CD4-positive, alpha-beta T cell treated with Interleukin-4 for 1 hour (primary cell): ENCODE measurements around the gene SSR2.
"Not testable (repeated sequence)": the region's sequence is repeated elsewhere in the genome, so short reads cannot be mapped to it uniquely, and the experiment has no call there.

Source experiments
- DNase-seq, 2 donors: peaks; one replicate each; pipeline ENCODE4 v3.0.0-alpha.2; 2020 to 2022

The SSR2 gene

DNA sequence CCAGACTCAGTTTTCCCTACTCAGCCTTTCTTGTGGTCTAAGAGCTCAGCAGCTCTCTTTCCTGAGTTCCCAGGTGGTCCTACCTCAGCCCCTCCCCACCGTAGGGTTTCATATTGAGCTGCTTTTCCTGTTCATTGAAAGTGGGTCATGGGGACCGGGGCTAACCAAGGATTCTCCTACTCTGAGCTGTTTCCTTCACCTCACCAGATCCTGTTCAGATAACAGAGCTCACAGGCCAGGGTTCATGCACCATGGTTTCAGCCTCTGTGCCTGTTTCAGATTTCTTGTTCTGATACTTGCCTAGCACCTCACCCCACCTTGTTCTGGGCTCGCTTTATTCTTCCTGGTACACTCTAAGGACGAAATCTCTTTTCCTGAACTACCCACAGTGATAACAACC, 24.3 kb upstream of the SSR2 start:
- DNase-seq, result no peak

DNA sequence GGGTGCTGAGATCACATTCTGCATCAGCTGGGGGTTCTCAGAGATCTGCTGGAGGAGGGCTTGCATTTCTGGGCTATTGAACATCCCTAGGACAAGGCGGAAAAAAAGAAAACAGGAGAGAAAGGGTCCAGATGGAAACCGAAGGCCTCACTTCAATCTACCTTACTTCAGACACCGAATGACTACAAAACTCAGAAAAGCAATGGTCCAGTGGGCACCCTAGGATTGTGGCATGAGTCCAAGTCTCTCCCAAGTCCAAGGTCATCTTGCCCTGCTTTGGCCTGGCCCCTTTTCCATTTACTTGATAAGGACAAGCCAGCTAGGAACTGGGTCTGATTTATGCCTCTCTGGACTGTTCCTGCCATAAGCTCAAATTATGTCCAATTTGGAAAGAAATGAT, 22.1 kb upstream of the SSR2 start:
- no peak for DNase-seq

DNA sequence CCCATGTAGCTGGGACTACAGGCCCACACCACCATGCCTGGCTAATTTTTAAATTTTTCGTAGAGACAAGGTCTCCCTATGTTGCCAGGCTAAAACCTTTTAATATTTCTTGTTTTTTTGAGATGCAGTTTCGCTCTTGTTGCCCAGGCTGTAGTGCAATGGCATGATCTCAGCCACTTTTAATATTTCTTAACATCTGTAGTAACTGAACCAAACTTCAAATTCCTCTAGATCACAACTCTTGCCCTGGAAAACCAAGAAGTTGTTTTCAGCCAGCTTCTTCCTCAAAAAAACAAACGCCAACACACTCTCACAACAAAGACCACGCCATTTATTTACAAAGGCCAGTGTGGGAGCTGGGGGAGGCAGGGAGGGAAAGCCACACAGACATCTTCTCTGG, 14.2 kb upstream of the SSR2 start:
- DNase-seq, result not testable (repeated sequence)

DNA sequence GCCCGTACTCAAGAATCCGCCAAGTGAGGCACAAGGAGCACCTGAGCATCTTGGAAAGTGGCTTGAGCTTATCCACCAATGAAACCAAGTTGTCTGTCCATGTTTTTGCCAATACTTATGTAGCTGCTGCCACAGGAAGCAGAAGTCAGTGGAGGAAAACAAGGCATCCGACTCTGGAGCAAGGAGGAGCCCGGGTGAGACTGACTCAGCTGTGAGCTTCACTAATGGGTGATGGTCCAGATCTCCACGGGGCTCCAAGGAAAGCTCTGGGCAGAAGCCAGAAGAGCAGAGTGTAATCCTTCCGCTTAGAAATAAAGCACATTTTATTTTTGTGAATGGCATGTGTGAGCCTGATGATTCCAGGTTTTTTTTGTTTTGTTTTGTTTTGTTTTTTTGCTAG, 12.3 kb upstream of the SSR2 start:
- no peak for DNase-seq

DNA sequence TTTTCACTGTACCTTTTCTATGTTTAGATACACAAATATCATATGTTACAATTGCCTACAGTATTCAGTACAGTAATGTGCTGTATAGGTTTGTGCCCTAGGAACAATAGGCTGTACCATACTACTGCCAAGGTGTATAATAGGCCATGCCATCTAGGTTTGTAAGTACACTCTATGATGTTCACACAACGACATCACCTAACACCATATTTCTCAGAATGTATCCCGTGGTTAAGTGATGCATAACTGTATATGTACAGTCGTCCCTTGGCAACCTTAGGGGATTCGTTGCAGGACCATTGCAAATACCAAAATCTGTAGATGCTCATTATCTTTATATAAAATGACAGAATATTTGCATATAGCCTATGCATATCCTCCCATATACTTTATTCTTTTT, 5.8 kb upstream of the SSR2 start:
- DNase-seq, result no peak

DNA sequence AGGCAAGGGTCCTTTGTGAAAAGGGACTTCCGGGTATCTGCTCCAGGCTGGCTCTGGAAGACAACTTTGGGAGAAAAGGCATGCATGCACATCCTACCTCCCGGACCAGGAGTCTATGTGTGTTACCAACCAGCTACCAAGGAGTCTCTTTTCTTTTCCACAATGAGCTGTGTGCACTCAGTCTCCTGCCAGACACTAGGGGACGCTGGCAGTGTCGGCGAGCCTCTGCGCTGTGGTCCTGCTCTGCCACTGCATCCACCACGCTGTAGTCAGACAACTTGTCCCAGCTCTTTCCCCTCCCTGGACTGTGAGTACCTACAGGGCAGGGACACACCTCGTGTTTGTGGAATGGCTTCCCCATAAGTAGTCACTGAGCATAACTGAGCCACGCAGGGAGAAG, 5.1 kb upstream of the SSR2 start:
- DNase-seq, result peak; percentile 24 to 33

DNA sequence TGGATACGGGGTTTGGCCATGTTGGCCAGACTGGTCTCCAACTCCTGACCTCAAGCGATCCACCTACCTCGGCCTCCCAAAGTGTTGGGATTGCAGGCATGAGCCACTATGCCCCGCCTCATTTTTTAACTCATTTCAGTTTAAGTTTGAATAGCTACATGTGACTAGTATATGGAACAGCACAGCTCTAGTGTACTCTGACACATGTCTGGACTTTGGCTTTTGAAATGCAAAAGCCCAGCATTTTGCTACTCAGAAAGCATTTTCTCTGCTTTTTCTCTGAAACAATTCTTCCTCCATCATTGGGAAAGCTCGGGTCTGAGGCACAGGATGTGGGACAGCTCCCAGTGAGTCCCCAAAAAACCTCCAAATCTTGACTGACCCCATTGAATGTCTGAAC, 4.0 kb upstream of the SSR2 start:
- no peak for DNase-seq

DNA sequence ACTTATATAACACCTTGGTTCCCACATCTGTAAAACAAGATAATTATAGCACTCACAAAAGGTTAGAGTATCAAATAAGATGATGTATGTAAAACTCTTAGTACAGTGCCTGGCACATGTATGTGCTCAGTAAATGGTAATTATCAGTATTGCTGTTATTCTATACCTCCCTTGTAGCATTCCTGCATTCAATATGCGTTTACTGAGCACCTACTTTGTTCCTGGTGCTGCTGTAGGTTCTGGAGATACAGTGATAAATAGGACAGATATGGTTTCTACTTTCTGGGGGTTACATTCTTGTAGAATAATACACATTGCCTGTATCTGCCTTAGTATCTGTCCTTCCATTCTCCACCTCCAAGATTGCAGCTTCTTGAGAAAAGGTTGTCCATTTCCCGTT, 1.2 kb upstream of the SSR2 start:
- no peak for DNase-seq

DNA sequence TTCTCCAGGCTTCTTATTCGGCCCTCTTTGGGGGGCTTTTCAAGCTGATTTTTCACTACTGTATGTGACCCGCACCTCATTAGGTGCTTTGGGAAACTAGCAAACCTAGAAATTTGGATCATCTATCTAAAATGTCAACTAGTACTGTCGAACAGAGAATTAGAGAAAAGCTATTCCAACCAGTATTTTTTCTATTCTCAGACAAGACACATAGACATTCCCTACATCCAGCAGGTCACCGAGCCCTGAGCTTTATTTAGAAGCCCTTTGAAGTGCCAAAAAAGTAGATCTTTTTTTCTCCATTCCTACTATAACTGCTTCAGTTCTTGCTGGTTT, 310 bp upstream of the SSR2 start:
- DNase-seq, result no peak

DNA sequence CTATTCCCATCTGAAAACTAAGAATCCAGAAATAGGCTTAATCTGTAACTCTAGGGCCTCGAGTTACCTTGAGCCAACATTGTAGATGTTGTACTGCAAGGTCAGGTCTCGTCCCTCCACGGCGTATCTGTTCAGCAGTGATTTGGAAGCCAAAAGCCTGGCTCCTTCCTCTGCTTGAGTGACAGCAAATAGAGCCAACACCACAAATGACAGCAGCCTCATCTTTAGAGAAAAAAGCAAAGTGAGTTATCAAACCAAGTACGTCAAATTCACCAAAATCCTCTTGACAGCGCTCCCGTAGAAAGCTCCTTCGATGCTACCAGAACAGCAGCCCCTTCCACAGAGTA, 832 bp downstream of the SSR2 start:
- no peak for DNase-seq

DNA sequence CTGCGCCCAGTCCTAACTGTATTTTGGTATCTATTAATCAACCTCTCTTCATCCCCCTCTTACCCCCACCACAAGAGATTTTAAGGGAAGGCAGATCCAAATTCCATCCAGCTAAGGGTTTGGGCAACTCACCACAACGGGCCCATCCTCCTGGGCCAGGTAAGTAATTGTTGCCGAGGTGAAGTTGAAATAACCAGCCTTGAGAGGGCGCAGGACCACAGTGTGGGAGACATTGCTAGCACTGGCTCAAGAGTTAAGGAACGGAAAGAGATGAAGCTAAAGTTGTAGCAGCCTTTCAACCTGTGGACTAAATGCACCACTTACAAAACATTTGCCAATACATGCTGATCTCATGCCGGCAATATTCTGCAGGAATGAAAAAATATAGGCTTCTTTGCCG, 5.9 kb downstream of the SSR2 start:
- no peak for DNase-seq

DNA sequence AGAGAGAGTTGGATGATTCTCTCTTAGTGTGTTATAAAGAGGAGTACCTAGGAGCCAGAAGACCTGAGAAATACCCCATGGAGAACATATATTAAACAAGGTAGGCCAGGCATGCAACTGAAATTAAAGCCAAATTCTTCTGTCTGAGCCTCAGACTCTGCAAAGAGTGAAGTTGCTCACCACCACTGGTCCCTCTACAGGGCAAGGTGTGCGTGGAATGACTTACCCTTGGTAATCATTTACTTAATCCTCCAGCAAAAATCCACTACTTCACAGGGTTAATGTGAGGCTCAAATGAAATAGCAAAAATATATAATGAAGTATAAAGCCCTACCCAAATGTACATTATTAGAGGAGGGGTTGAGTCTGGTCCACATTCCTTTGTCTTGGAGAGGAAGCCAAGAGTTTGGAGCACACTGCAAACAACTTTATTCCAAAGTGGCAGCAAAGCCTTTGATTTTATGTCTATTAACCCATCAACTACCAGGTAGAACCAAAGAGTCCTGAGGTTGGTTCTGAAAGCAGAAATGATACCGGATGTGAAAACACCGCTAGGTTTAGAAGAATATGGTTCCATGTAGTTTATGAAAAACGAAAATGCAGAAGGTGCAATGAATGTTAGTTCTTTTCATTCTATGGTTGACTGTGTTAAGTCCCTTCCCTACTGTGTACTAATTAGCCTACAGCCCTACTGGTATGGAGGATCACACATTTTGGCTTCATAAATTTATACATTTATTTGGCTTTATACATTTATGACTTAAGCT, 8.5 kb downstream of the SSR2 start:
- no peak for DNase-seq

DNA sequence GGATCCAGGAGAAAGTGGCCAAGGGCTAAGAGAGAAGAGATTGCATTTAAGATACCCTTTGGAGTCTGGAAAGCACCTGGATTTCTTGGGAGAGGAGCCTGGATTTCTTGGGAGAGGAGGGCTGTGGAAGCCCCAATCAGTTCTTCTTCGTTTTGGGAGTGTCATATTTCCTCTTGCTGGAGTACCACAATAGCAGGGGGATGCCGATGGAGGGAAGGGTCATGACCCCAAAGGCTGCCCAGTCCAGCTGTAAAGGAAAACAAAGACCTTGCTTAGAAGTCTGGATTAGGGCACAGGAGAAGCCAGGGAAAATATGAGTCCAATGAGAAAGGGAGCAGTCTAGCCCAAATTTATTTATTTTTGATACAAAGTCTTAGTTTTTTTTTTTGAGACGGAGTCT, 11.3 kb downstream of the SSR2 start:
- DNase-seq, result no peak

DNA sequence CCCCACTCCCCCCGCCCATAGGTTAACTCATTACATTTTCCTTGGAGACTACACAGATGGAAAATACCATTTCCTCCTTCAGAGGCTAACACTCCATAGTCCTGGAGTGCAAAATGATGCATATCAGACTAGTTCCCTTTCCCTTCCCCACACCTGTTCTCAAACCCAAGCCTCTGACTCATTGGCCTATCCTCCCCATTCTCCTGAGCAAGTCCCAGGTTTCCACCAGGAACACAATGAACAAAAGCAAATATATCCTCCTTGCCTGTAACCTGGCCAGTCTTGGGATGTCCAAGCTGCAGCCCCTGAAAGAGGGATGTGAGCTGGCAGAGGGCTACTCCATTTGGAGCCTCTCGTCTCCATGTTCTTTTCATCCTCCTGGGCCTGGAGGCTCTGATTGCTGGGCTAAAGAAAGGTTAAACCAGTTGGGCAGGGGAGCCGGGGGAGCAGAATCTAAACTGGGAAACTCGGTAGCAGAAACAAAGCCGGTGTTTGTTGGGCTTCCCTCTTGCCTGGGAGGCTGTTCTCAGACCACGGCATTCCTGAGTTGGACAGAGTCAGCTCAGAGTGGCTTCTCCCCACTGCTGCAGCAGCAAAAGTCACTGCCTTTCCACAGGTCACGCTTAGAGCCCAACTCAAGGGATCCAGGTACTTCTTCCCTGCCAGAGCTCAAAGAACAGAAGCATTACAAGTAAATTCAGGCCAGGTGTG, 13.9 kb downstream of the SSR2 start:
- DNase-seq, result no peak

DNA sequence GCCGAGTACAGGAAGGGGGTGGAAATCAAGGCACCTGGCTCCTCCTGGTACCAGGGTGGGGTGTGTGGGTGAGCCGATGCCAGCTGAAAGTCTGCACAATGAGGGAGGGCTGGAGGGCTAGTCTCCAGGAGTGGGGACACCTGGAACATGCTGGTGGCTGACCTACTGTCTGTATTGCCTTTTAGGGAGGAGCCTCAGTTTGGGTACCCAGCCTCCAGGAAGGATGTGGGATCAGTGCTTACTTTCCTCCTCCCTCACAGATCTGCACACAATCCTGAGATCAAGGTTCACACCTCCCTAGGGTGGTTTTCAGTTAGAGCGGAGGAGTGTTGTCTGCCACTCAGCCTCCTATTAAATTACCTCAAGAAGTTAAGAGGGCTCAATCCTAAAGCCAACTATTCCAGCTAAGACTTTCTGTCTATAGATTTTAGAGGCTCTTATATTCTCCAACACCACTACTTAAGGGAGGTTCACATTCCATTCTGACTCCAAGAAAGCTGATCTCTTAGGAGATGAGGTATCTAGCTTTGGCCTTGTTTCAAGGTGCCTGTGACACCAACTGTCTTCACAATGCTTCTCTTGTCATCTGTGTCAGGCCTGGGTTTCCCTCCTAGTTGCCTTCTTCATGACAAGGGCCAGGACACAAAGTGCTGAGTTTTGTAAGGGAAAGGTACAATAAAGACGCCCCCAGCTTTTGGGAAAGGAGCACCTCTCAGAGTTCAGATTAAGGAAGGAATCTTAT, 15.7 kb downstream of the SSR2 start:
- DNase-seq, result peak; percentile 16 to 58

DNA sequence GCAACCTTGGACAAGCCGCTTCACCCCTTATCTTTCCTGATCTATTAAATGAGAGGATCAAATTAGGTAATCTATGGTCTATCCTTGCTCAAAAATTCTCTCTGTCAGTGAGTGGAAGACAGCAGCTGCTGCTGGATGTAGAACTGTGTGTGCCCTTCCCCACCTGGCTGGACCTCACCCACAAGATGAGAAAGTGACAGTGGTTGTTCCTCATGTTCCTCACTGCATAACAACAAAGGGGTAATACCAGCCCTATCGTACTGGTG, 16.9 kb downstream of the SSR2 start:
- DNase-seq, result no peak

DNA sequence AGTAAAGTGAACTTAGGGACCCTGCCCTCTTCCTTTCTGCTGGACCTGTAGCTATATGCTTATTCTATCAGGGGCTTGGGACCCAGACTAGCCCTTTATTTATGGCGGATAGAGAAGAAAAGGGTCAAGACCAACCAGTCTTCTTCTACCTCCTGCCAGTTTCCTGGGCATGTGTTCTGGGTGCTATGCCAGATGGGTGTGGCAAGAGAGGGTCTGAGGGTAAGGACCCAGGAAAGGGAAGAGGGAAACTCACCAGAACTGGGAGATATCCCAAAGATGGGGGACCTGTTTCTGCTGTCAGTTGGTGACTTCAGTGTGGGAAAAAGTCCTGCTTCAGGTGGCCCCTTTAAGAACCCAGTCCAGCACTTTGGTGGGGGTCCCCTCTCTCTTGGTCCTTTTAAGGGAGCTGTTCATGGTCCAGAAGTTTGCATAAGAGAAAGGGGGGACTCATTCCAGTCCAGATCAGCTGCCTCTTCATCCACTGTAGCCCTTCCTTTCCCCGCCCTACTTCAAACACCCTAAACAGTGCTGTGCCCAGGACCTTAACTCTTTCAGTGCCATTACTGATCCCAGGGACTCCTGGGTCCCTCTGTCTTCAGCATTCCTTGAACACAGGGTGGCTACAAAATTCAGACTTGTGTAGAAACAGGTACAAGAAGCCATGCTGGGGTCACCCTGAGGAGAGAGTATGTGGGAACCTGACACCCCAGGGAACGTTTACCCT, 18.4 kb downstream of the SSR2 start:
- no peak for DNase-seq

DNA sequence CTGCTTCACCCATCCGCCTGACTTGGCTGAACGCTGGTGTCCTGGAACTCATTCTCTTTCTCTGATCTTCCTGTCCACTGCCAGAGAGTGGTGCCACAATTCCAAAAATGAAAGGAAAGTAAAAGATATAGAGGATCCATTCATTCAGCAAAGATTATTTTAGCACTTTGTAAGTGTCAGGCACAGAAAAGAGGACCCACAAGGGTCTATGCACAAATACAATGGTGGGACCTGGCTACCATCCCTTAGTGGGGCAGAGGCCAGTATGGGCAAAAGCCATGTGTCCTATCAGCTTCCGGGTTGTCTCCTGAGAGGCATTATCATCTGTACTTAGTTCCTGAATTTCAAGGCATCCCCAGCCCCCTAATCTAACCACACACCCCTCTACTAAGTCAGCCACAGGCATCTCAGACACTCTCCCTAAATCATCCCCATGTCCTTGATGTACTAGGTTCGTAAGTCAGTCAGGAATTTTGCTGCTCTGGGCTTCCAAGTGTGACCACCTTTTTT, 19.0 kb downstream of the SSR2 start:
- DNase-seq, result no peak

DNA sequence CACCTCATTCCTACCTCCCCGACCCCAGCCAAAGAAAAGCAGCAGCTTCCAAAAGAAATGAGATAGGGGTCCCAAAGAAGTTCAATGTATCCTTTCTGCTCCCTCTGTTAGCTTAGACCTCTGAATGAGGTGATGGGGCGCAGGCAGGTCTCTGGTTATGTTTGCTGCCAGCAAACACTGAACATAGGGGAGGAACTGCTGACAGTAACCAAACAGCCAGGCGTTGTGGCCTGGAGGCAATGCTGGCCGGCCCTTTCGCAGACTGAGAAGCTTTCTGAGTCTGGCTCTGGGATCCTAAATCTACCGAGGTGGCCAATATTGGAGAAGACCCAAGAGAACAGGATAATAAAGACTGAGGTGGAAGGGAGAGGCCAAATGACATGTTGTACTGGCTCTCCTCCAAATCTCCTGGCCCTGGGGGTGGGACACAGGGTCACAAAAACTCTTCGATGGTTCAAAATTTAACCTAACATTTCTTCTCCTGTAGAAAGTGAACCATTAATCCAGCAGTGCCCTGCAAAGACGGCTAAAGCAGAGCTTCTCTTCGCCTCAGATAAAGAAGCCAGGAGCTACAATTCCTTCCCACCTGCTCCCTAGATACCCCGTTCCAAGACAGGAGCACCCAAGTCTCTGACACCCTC, 19.6 kb downstream of the SSR2 start:
- no peak for DNase-seq

DNA sequence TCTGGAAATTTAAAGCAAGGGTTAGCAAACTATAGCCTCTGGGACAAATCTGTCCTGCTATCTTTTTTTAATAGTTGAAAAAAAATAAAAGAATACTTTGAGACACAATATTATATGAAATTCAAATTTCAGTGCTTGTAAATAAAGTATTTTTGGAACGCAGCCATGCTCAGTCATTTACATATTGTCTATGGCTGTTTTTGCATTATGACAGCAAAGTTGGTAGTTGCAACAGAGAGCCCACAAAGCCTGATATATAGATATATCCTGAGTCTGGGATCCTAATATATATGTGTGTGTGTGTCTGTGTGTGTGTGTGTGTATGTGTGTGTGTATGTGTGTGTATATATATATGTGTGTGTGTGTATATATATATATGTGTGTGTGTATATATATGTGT, 20.8 kb downstream of the SSR2 start:
- no peak for DNase-seq

DNA sequence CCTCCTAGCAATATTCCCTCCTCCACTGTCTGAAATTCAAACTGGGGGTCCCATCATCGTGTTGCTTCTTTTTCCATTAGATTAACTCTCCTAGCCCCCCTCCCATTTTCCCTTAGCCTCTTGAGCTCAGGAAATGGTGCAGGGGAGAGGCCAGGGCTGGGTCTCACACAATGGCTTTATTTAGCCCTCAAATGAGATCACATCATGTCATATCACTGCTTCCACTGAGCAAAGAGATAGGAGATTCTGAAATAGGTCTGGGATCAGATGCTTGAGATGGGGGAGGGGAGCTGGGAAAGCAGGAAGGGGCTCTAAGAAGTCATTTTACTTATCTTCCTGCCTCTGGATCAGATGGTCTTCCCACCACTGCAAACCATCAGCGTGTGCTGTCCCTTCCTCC, 24.6 kb downstream of the SSR2 start:
- no peak for DNase-seq

DNA sequence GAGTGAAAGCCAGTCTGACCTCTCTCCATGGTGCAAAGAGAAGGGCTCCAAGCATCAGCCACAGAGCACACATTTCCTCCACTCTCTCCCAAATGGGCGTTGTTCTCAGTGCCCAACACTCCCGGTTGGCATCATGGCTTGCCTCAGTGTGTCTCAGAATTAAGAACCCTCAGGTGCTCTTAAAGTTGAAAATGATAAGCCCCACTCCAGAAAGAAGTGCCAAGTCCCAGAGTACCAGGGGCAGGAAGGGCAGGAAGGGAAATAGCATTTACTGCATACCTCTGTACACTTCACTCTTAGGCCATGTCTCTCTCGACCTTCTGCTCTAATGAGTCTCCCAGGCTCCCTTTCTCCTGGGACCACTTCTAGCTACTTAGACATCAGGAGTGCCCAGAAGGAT, 27.2 kb downstream of the SSR2 start:
- no peak for DNase-seq
